ENCODE data around the gene REN.
A peak's percentile ranks its signal among the peaks of the same experiment; 100 is the strongest.

Gene REN

DNA sequence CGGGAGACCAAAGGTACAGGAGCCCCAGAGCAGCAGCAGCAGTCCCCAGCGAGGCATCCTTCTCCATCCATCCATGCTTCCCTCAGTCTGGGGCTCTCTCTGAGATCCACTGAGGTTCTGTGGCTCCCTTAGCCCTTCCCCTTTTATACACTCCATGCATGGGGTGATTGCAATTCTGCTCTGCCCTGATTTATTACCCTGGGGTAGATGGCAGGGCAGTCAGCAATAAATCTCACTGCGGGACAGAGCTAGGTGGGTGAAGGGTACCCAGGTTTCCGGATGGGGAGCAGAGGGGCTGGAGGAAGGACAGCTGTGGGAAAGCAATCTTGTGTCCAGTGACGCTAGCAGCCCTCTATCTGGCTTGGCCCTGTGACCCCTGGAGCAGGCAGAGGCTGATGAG lies at the start of gene REN:
REN (minus strand) TSS at position 119 of the 400 bp plus-strand sequence; CDS start at position 75, 44 bp downstream.
- peaks cover 12% of the 10 kb centered on the region; the same call in 1 of the 2 replicates for H3K9me3 ChIP-seq (ENCODE audit: control insufficient read depth, insufficient read depth, low read length)
- no peak within 1 kb of the TSS for H3K9ac ChIP-seq (ENCODE audit: low read depth, low read length)
- no peaks in the 10 kb centered on the region for H3K4me1 ChIP-seq (ENCODE audit: insufficient read depth, low read length)
- H3K36me3 ChIP-seq (ENCODE audit: insufficient read depth, low read length) = no peaks in the 10 kb centered on the region

DNA sequence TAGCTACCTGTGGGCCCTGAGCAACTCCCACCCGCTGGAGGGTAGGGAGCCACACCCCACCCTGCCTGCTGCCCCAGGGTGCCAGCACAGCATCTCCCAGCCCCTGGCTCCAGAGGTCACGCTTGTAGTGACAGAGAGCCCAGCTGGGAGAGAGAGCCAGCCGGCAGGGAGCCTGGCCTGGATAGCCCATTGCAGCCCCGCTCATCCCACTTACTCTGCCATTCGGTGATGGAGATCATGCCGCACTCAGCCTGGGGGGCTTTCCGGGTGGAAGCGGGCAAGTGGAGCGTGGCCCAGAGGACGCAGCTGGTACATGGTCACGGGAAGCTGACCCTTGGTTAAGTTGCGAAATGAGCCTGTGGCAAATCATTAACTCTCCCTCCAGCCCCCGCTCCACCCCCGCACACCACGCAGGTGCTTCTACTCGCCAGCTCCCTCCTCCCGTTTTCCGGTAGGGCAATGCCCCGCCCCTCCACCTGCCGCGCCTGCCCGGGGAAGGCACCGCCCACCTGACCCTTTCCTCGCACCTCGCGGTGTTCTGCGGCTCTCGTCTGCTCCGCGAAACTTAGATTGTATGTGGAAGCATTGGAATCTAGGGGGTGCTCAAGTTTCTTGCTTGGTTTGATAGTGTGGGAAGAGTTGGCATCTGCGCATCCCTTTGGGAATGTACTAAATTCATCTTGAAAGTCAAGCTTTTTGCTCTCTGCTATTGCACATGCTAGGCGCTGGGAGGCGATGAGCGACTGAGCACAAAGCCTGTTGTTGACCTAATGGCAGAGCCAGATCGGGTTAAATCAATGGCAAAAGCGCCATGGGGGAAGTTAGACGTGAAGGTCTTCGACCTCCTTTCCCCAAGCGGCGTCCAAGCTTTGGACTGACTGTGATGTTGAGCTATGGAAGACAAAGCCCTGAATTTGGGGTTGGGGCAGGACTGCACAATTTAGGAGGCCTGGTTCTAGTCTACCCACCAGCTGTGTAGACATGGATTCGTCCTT lies 47.8 kb upstream of the REN start, which contains the start of gene GOLT1A:
GOLT1A (minus strand) TSS at position 321 of the 995 bp plus-strand sequence; CDS start at position 239, 82 bp downstream.
- Histone ChIP-seq H3K9ac (ENCODE audit: low read depth, low read length) (peak within 1 kb of the TSS; percentile 51), H3K4me1 (ENCODE audit: insufficient read depth, low read length) (no peaks in the 10 kb centered on the region)

DNA sequence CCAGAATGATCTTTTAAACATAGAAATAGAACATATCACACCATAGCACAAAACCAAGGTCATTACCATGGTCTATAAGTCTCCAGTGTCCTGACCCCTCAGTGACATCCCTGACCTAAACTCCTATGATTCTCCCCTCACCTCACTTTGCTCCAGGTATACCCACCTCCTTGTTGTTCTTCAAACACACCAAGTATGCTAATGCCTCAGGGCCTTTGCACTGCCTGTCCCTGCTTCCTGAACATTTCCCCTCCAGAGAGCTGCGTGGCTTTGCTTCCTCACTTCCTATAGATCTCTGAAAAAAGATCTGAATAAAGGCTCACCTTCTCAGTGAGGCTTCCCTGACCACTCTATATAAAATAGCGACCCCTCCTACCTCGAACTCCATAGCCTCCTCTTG lies 46.6 kb upstream of the REN start:
- no peaks in the 10 kb centered on the region for H3K9me3 ChIP-seq (ENCODE audit: control insufficient read depth, insufficient read depth, low read length)
- H3K4me1 ChIP-seq (ENCODE audit: insufficient read depth, low read length) = no peaks in the 10 kb centered on the region
- H3K36me3 ChIP-seq (ENCODE audit: insufficient read depth, low read length) = no peaks in the 10 kb centered on the region
- H3K9ac ChIP-seq (ENCODE audit: low read depth, low read length) = no peak overlapping the region

More for the DNA sequence above, 47.8 kb upstream of the REN start, which contains the start of gene GOLT1A:
- no peaks in the 10 kb centered on the region for H3K9me3 ChIP-seq (ENCODE audit: control insufficient read depth, insufficient read depth, low read length)
- no peaks in the 10 kb centered on the region for H3K36me3 ChIP-seq (ENCODE audit: insufficient read depth, low read length)

DNA sequence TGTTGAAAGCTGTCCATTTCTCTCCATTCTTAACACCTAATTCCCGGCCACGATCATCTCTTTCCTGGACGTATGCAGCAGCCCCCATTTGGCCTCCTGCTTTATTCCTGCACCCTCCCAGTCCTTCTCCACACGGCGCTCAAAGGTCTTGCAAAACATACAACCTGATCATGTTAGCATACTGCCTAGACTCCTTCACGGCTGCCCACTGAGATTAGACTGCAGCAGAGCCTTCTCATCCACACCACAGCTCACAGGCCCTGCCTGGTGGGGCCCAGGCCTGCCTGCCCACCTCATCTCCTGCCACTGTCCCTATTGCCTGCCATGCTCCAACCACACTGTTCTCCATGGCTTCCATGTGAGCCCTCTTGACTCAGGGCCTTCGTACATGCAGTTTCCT lies 44.9 kb upstream of the REN start:
- H3K9me3 ChIP-seq (ENCODE audit: control insufficient read depth, insufficient read depth, low read length) = no peaks in the 10 kb centered on the region
- H3K4me1 ChIP-seq (ENCODE audit: insufficient read depth, low read length) = no peaks in the 10 kb centered on the region
- no peaks in the 10 kb centered on the region for H3K36me3 ChIP-seq (ENCODE audit: insufficient read depth, low read length)
- no peak overlapping the region for H3K9ac ChIP-seq (ENCODE audit: low read depth, low read length)

DNA sequence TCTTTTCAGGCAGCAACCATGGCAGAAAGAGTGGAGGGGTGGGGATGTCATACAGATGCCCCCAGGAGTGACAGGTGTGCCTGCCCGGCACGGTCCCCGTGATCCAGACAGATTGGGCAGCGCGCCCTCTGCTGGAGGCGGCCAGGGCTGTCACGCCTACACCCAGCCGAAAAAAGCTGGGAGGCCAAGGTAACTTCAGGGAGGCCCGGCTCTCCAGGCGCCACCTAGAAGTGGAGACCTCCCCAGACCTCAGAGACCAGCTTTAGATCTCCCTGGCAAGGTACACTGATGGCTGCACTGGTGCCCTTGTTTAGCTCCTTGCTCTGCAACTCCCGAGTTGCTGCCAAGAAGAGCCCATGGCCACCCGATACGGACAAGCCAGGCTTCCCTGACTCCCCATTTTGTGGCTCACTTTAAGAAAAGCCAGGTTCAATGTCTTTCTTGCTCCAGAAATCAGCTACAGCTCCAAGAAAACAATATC lies 41.0 kb upstream of the REN start:
- Histone ChIP-seq H3K9me3 (ENCODE audit: control insufficient read depth, insufficient read depth, low read length) (no peaks in the 10 kb centered on the region), H3K4me1 (ENCODE audit: insufficient read depth, low read length) (peaks cover 4% of the 10 kb centered on the region; the same call in 1 of the 2 replicates), H3K36me3 (ENCODE audit: insufficient read depth, low read length) (no peaks in the 10 kb centered on the region)

DNA sequence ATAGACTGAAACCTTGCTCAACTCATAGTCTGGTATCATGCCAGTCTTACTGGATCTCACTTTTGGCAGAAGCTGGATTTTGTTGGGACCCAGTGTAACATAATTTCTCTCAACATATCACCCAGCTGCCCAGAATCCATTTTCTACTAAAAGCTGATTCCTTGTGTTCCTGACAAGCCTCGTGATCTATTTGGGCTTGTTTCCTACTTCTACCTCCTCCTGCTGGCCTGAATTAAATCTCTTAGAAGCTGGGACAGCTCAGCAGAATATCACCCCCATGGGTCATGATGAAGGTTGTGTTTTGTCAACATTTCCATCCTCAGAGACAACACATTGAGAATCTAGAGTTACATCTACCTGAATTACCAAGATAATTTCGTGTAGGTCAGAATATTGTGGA lies 40.0 kb upstream of the REN start:
- Histone ChIP-seq H3K4me1 (ENCODE audit: insufficient read depth, low read length) (peaks cover 6% of the 10 kb centered on the region; the same call in 1 of the 2 replicates), H3K9me3 (ENCODE audit: control insufficient read depth, insufficient read depth, low read length) (no peaks in the 10 kb centered on the region), H3K36me3 (ENCODE audit: insufficient read depth, low read length) (no peaks in the 10 kb centered on the region), H3K9ac (ENCODE audit: low read depth, low read length) (no peak overlapping the region)

More for the DNA sequence above, 41.0 kb upstream of the REN start:
- no peak overlapping the region for H3K9ac ChIP-seq (ENCODE audit: low read depth, low read length)

DNA sequence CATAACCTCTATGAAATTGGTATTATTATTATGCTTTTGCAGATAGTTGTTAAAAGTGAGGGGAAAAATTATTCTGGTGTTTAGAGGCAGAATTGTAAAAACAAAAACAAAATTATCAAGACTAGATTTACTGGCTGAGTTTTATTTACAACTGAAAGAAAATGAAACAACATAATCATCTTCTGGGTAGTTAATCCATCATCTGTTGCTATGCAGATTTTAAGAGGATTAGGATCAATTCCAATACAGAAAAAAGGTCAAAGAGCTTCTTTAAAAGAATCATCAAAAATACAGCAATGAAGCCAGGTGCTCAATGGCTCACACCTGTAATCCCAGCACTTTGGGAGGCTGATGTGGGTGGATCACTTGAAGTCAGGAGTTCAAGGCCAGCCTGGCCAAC lies 39.3 kb upstream of the REN start:
- Histone ChIP-seq H3K9me3 (ENCODE audit: control insufficient read depth, insufficient read depth, low read length) (no peaks in the 10 kb centered on the region), H3K36me3 (ENCODE audit: insufficient read depth, low read length) (no peaks in the 10 kb centered on the region), H3K4me1 (ENCODE audit: insufficient read depth, low read length) (peaks cover 6% of the 10 kb centered on the region; the same call in 1 of the 2 replicates), H3K9ac (ENCODE audit: low read depth, low read length) (no peak overlapping the region)

DNA sequence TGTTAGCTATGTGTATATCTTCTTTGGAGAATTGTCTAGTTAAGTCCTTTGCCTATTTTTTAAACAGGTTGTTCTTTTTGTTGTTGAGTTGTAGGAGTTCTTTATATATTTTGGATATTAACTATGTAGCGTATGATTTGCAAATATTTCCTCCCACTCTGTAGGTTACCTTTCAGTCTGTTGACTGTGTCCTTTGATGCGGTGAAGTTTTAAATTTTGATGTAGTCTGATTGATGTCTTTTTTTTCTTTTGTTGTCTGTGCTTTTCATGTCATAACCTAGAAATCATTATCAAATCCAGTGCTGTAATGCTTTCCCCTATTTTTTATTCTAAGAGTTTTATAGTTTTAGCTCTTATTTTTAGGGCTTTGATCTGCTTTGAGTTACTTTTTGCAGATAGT lies 38.8 kb upstream of the REN start:
- H3K36me3 ChIP-seq (ENCODE audit: insufficient read depth, low read length) = no peaks in the 10 kb centered on the region
- no peak overlapping the region for H3K9ac ChIP-seq (ENCODE audit: low read depth, low read length)
- H3K9me3 ChIP-seq (ENCODE audit: control insufficient read depth, insufficient read depth, low read length) = no peaks in the 10 kb centered on the region
- peaks cover 6% of the 10 kb centered on the region; the same call in 1 of the 2 replicates for H3K4me1 ChIP-seq (ENCODE audit: insufficient read depth, low read length)

DNA sequence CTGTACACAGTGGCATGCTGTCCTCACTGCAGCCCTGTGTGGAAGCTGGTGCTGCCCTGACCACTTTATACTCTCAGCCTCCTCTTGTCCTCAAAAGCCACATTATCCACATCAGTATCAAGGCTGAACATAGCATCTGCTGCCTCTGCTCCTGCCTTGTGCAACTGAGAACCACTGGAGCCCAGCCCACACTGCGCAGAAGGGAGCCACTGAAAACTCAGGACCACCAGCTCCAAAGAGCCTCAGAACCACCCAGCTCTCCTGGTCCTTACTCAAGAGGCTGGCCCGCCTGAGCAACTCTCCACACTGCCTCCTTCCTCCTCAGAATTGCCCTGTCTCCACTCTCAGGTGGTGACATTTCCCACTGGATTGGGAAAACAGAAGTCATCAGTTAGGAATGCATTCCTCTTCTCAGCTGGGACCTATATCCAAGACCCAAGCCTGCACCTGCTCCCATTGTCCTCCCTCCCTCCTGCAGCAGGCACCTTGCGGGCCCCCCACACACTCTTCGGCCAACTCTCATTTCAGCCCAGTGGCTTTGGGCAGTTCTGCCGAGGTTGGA lies 37.1 kb upstream of the REN start:
- peaks cover 20% of the 10 kb centered on the region for H3K4me1 ChIP-seq (ENCODE audit: insufficient read depth, low read length)
- H3K9me3 ChIP-seq (ENCODE audit: control insufficient read depth, insufficient read depth, low read length) = no peaks in the 10 kb centered on the region

DNA sequence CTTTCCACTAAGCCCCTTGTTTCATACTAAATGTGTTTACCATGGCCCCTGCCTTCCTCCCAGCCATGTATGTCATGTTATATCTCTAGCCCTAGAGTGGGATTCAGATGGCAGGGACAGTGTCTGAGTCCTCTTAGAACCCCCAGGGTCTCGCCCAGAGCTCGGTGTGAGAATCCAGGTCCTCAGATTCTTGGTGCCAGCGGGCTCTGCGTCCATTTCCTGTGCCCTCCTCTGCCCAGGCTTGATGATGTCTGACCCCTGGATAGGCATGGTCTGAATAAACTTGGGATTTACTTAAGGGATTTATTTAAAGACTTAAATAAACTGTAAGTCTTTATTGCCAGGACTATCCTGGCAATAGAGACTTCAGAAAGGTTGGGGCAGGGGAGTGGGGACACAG lies 36.3 kb upstream of the REN start:
- no peaks in the 10 kb centered on the region for H3K36me3 ChIP-seq (ENCODE audit: insufficient read depth, low read length)
- no peaks in the 10 kb centered on the region for H3K9me3 ChIP-seq (ENCODE audit: control insufficient read depth, insufficient read depth, low read length)
- H3K9ac ChIP-seq (ENCODE audit: low read depth, low read length) = no peak overlapping the region
- H3K4me1 ChIP-seq (ENCODE audit: insufficient read depth, low read length) = peaks cover 24% of the 10 kb centered on the region

More for the DNA sequence above, 37.1 kb upstream of the REN start:
- H3K9ac ChIP-seq (ENCODE audit: low read depth, low read length) = no peak overlapping the region
- no peaks in the 10 kb centered on the region for H3K36me3 ChIP-seq (ENCODE audit: insufficient read depth, low read length)

DNA sequence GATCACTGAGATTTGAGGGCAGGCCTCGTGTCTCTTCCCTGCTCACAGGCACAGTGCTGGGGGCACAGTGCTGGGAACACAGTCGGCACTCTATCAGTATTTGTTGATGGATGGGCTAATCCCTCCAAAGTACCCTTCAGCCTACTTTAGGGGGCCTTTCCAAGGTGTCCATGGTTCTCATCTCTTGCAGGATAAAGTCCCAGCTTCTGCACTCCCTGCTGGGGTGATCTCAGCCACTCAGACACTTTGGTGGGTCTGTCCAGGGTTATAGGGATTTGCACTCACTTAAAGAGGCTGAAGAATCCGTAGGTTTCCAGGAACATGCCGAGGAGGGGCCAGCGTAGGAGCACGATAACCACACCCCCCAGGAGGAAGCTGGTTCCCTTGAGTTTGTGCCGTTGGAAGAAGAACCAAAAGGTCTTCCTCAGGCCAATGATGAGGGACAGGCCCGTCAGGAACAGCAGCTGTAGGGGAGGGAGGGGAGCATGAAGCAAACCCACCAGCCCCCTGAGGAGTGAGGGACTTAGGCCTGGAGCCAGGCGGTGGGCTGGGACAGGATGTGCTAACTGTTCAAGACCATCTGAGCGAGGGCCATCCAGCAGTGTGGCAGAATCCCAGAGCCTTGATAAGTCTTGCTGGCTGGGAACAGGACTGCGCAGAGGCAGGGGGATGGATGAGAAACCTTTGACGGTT lies 35.4 kb upstream of the REN start:
- no peak overlapping the region for H3K9ac ChIP-seq (ENCODE audit: low read depth, low read length)
- no peaks in the 10 kb centered on the region for H3K9me3 ChIP-seq (ENCODE audit: control insufficient read depth, insufficient read depth, low read length)

DNA sequence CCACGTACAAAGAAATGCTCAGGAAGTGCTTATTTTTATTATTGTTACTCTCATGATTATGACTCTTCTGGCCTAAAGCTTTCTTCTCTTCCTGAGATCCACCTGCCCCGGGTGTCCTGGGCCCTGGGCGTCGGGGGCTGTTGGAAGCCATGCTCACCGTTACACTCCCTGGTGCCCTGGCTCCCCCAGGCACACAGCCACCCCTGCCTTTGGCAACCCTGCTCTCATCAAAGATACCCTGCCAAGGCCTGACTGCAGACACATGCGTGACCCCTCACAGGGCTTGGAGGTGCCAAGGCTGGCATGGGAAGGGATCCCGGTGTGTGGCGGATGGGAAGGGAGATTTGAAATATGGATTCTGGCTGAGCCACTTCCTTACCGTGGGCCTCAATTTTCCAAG lies 33.4 kb upstream of the REN start:
- H3K36me3 ChIP-seq (ENCODE audit: insufficient read depth, low read length) = no peaks in the 10 kb centered on the region
- H3K9me3 ChIP-seq (ENCODE audit: control insufficient read depth, insufficient read depth, low read length) = no peaks in the 10 kb centered on the region
- peaks cover 37% of the 10 kb centered on the region for H3K4me1 ChIP-seq (ENCODE audit: insufficient read depth, low read length)
- no peak overlapping the region for H3K9ac ChIP-seq (ENCODE audit: low read depth, low read length)

More for the DNA sequence above, 35.4 kb upstream of the REN start:
- peaks cover 29% of the 10 kb centered on the region for H3K4me1 ChIP-seq (ENCODE audit: insufficient read depth, low read length)
- no peaks in the 10 kb centered on the region for H3K36me3 ChIP-seq (ENCODE audit: insufficient read depth, low read length)

DNA sequence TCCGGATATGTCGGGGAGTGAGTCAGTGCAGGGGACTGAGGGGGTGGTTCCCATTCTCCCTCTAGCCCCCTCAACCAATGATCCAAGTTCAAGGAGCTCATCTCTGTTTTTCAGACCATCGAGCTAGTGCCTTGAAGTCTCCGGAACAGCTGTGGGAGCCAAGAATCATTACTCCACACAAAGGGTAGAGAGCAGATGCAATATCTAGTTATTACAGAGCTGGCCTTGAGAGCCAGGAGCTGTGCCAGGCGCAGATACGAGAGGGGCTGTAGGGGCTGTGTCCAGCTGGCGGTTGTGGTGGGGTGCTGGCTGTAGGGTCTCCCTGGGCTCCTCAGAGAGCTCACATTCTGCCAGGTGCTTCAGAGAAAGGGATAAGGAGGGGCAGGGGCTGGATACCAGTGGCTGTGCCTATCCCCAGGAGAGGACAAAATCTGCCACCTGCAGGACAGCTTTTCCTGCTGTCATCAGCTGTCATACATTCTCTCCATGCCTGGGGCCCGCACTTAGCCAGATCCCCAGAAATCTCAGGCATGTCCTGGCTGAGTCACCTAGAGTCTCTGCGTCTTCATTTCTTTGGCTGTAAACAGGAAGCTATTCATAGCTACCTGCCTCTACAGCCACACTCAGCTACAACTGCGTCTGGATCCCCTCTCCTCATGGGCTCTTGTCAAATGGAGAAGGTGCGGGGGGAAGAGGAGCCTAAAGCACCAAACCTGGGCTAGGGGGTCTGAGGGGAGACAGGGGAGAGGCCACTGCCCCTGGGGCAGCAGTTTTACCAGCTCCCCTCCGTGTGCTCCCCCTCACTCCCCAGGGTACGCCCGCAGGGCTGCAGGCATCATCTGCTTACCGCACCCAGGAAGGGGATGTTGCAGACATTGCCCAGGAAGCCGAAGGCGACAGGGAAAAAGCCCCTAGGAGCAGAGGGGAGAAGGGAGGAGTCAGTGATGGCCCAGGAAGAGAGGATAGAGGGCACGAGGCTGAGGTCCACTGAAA lies 32.5 kb upstream of the REN start:
- peaks cover 37% of the 10 kb centered on the region for H3K4me1 ChIP-seq (ENCODE audit: insufficient read depth, low read length)
- no peaks in the 10 kb centered on the region for H3K9me3 ChIP-seq (ENCODE audit: control insufficient read depth, insufficient read depth, low read length)
- H3K9ac ChIP-seq (ENCODE audit: low read depth, low read length) = no peak overlapping the region
- no peaks in the 10 kb centered on the region for H3K36me3 ChIP-seq (ENCODE audit: insufficient read depth, low read length)

Measured in ES-I3 (cell line).